IPS DF 19.7 (cell line): ENCODE measurements around the gene ADGRL3.
"Not testable (repeated sequence)": the region's sequence is repeated elsewhere in the genome, so short reads cannot be mapped to it uniquely, and the experiment has no call there.

Source experiments
- DNase-seq: peaks from one replicate; pipeline ENCODE4 v3.0.0-alpha.2; 2013; ENCODE audit warnings: low read depth, low spot score

Gene ADGRL3

GRCh38 chr4:61752617-61753016 is 552.5 kb downstream of the ADGRL3 start:
- no peak for DNase-seq

GRCh38 chr4:61753739-61754138 is 553.6 kb downstream of the ADGRL3 start:
- no peak for DNase-seq

- DNase-seq = not testable (repeated sequence)
Observed at GRCh38 chr4:61756937-61757336, 556.8 kb downstream of the ADGRL3 start.

GRCh38 chr4:61757983-61758382 is 557.9 kb downstream of the ADGRL3 start:
- not testable (repeated sequence) for DNase-seq

- DNase-seq = not testable (repeated sequence)
Observed at GRCh38 chr4:61758596-61758995, 558.5 kb downstream of the ADGRL3 start.

- DNase-seq = not testable (repeated sequence)
Observed at GRCh38 chr4:61759245-61759644, 559.1 kb downstream of the ADGRL3 start.

- DNase-seq = not testable (repeated sequence)
Observed at GRCh38 chr4:61759885-61760284, 559.8 kb downstream of the ADGRL3 start.

- DNase-seq = no peak
Observed at GRCh38 chr4:61760820-61761219, 560.7 kb downstream of the ADGRL3 start.

- no peak for DNase-seq
Observed at GRCh38 chr4:61762722-61763627, 562.8 kb downstream of the ADGRL3 start.

- DNase-seq = no peak
Observed at GRCh38 chr4:61763682-61764081, 563.6 kb downstream of the ADGRL3 start.

- DNase-seq = not testable (repeated sequence)
Observed at GRCh38 chr4:61764090-61764489, 564.0 kb downstream of the ADGRL3 start.

- DNase-seq = peak; percentile 67
Observed at GRCh38 chr4:61769444-61770167, 569.5 kb downstream of the ADGRL3 start.

- DNase-seq = no peak
Observed at GRCh38 chr4:61770456-61770855, 570.3 kb downstream of the ADGRL3 start.

GRCh38 chr4:61771056-61771455 is 570.9 kb downstream of the ADGRL3 start:
- DNase-seq = no peak

GRCh38 chr4:61772126-61772525 is 572.0 kb downstream of the ADGRL3 start:
- no peak for DNase-seq

- DNase-seq = no peak
Observed at GRCh38 chr4:61773655-61774245, 573.6 kb downstream of the ADGRL3 start.

GRCh38 chr4:61782133-61782532 is 582.0 kb downstream of the ADGRL3 start:
- no peak for DNase-seq

- DNase-seq = no peak
Observed at GRCh38 chr4:61783050-61783449, 582.9 kb downstream of the ADGRL3 start.

GRCh38 chr4:61785761-61786160 is 585.6 kb downstream of the ADGRL3 start:
- DNase-seq = no peak

GRCh38 chr4:61786211-61786610 is 586.1 kb downstream of the ADGRL3 start:
- no peak for DNase-seq

GRCh38 chr4:61795998-61796397 is 595.9 kb downstream of the ADGRL3 start:
- DNase-seq = no peak

- DNase-seq = no peak
Observed at GRCh38 chr4:61799794-61800193, 599.7 kb downstream of the ADGRL3 start.
